ENCODE data around the gene NPM3. TPM values are rescaled to one million over a fixed set of nuclear protein-coding genes. Genes with fewer than 3 reads are reported as not detected.
A peak's percentile ranks its signal among the peaks of the same experiment; 100 is the strongest.

The NPM3 gene
- total RNA-seq, 4 donors from 2014 or later: 9.0 to 27.3 (median 20.7) TPM

DNA sequence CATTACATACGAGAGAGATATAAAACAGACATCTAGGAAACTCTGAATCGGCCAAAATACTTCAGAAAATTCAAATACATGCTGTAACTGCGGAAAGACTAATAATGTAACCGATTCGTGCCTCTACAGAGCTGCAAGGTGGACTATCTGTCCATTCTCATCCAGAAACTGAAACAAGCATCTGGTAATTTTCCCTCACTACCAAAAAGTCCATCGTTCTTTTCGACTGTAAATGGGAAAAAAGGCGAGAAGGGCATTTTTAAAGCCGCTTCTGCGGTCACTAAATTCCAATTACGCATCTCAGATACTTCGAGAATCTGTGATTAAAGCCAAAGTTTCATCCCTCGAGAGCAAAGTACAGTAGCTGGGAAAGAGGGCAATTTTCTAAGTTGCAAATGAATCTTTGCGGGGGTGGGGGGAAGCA is 33.7 kb upstream of the NPM3 start:
- peaks cover 22 to 25% of the 10 kb centered on the region in 2 donors for H3K4me1 ChIP-seq
- no peak for DNase-seq

DNA sequence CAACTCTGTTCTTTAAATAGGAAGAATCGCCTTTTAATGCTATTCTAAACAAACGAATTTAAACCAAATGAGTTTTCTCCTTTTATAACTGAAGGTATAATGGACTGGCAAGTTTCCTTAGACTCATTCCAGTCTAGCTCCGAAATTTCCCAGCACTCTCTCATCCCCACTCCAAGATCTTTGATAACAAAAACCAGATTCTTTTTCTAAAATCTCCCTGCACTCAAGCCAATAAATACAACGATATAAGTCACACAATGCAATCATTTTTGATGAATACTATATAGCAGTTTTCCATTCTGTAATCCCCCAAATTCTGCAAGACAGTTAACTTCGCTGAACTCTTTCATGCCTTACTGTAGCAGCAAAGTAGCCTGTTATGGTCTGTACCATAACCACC is 33.1 kb upstream of the NPM3 start:
- H3K27ac ChIP-seq: no peak overlapping the region
- peak overlapping the region in 2 of 3 donors; percentile 9 to 84 for H3K4me3 ChIP-seq (replicated peaks in 1 of 3)
- no peaks in the 10 kb centered on the region for H3K27me3 ChIP-seq
- H3K36me3 ChIP-seq: no peaks in the 10 kb centered on the region
- no peaks in the 10 kb centered on the region for H3K9me3 ChIP-seq
- TF ChIP-seq, protein P1, sequence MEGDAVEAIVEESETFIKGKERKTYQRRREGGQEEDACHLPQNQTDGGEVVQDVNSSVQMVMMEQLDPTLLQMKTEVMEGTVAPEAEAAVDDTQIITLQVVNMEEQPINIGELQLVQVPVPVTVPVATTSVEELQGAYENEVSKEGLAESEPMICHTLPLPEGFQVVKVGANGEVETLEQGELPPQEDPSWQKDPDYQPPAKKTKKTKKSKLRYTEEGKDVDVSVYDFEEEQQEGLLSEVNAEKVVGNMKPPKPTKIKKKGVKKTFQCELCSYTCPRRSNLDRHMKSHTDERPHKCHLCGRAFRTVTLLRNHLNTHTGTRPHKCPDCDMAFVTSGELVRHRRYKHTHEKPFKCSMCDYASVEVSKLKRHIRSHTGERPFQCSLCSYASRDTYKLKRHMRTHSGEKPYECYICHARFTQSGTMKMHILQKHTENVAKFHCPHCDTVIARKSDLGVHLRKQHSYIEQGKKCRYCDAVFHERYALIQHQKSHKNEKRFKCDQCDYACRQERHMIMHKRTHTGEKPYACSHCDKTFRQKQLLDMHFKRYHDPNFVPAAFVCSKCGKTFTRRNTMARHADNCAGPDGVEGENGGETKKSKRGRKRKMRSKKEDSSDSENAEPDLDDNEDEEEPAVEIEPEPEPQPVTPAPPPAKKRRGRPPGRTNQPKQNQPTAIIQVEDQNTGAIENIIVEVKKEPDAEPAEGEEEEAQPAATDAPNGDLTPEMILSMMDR (IDR thresholded peaks at IDR 0.05): no peak
- no peak for TF ChIP-seq POLR2A (IDR thresholded peaks at IDR 0.05)
- DNase-seq: no peak
- H3K4me1 ChIP-seq: peaks cover 22 to 25% of the 10 kb centered on the region in 2 donors
- intact Hi-C loops (cut with DNase I): no loop called here
- WGBS, 2 donors: 2 to 3% methylated on average over 5 of the region's 5 CpGs

More for the DNA sequence above, 33.7 kb upstream of the NPM3 start:
- Histone ChIP-seq H3K36me3 (no peaks in the 10 kb centered on the region), H3K9me3 (no peaks in the 10 kb centered on the region), H3K27ac (peak overlapping the region in 2 of 3 donors; percentile 86 to 97), H3K4me3 (replicated peaks in 1 of 3) (peak overlapping the region; percentile 77 to 92 (median 84)), H3K27me3 (no peaks in the 10 kb centered on the region)
- 0 to 1% methylated on average over 14 of the region's 14 CpGs for WGBS, 2 donors
- intact Hi-C loops (cut with DNase I): no loop called here
- TF ChIP-seq, protein P1 (IDR thresholded peaks at IDR 0.05): no peak
- no peak for TF ChIP-seq POLR2A (IDR thresholded peaks at IDR 0.05)

DNA sequence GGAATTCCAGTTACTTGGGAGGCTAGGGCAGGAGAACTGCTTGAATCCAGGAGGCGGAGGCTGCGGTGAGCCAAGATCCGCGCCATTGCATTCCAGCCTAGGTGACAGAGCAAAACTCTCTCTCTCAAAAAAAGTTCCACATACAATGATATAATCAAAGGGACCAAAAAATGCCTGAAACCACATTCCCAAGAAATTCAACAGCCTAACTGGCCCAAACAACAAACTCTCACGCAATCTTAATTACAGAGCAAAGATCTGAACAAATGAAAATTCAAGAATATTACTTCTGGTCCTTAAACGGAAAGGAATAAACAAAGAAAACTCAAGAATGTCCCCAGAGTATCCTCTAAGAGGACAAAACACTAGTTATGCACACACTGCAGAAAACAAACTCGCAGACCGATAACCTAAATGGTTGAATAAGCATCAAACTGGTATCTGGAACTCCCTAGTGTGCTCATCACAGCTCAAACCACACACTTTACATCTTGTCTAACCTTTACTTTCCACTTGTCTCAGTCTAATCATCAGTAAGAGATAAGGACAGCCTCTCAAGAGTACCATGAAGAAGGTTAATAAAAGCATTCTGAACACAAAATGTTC is 31.3 kb upstream of the NPM3 start:
- Histone ChIP-seq H3K4me3 (replicated peaks in 1 of 3) (peak overlapping the region in 1 of 3 donors; percentile 84), H3K36me3 (peaks cover 6 to 12% of the 10 kb centered on the region in 2 donors), H3K27me3 (no peaks in the 10 kb centered on the region), H3K27ac (no peak overlapping the region), H3K4me1 (peaks cover 22 to 25% of the 10 kb centered on the region in 2 donors), H3K9me3 (no peaks in the 10 kb centered on the region)
- intact Hi-C loops (cut with DNase I): no loop called here
- DNase-seq: no peak
- WGBS, 2 donors: 55 to 58% methylated on average over 8 of the region's 8 CpGs
- no peak for TF ChIP-seq POLR2A (IDR thresholded peaks at IDR 0.05)
- TF ChIP-seq, protein P1 (IDR thresholded peaks at IDR 0.05): no peak

DNA sequence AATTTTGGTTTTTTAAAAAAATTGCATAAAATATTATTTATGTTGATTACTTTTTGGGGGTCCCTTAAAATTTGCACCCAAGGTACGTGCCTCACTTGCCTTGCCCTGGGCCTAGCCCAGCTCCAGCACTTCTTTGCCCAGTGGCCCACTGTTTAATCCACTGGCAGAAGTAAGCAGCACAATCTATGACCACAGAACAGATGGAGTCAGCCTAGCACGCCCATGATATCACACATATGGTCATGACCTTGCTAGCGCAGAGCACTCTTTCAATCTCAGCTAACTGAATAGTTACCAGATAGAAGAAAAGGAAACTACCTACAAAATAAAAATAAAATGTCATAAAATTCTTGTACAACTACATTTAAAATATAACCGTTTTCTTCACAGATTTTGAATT is 29.4 kb upstream of the NPM3 start:
- no peak overlapping the region for H3K4me3 ChIP-seq (replicated peaks in 1 of 3)
- H3K27me3 ChIP-seq: no peaks in the 10 kb centered on the region
- intact Hi-C loops (cut with DNase I): no loop called here
- no peak for DNase-seq
- peaks cover 18 to 25% of the 10 kb centered on the region in 2 donors for H3K4me1 ChIP-seq
- TF ChIP-seq POLR2A (IDR thresholded peaks at IDR 0.05): no peak
- TF ChIP-seq, protein P1 (IDR thresholded peaks at IDR 0.05): no peak
- peaks cover 19 to 22% of the 10 kb centered on the region in 2 donors for H3K36me3 ChIP-seq
- H3K27ac ChIP-seq: no peak overlapping the region
- no peaks in the 10 kb centered on the region for H3K9me3 ChIP-seq
- WGBS, 2 donors: 92 to 96% methylated on average over 4 of the region's 4 CpGs

DNA sequence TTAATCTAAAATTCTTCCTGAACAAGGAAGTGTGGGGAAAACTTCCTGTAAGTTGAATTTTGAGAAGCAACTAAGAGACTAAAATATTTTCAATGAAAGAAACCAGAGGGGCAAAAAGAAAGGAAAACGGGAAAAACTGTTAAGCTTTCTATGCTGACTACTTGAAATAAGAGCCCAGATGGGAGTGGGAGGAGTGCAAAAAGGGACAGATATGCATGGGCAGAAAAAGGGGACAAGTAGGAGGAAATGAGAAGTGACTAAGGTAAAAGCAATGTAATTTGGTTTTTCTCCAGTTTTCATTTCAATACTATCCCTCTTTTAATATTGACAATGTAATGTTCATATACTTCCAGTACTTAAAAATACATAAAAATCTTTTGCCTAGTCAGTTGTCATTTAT is 23.9 kb upstream of the NPM3 start:
- Histone ChIP-seq H3K4me3 (replicated peaks in 1 of 3) (no peak overlapping the region), H3K9me3 (no peaks in the 10 kb centered on the region), H3K27ac (no peak overlapping the region), H3K36me3 (peaks cover 67 to 72% of the 10 kb centered on the region in 2 donors), H3K4me1 (no peaks in the 10 kb centered on the region), H3K27me3 (no peaks in the 10 kb centered on the region)
- intact Hi-C loops (cut with DNase I): no loop called here
- 76 to 92% methylated on average over 1 of the region's 1 CpG for WGBS, 2 donors
- TF ChIP-seq, protein P1 (IDR thresholded peaks at IDR 0.05): no peak
- TF ChIP-seq POLR2A (IDR thresholded peaks at IDR 0.05): no peak
- no peak for DNase-seq
